Panc1 (cell line): ENCODE data around the gene OLFML1.

Source experiments
- CTCF ChIP-seq: fragments of 450-650 bp; IDR thresholded peaks from 2 replicates; pipeline ENCODE4 v1.5.1; 2017; ENCODE audit warnings: mild to moderate bottlenecking
- POLR2AphosphoS5 ChIP-seq: IDR thresholded peaks from 2 replicates; pipeline ENCODE4 v1.6.1; 2012; ENCODE audit warnings: mild to moderate bottlenecking, low read depth, low read length, moderate library complexity
- REST ChIP-seq, 2 experiments: IDR thresholded peaks; 2 replicates each; pipeline ENCODE4 v1.6.1; 2011 to 2012; ENCODE audit warnings: low read depth in 2 of 2, control low read depth in 1 of 2, low read length in 1 of 2, mild to moderate bottlenecking in 1 of 2, moderate library complexity in 1 of 2; ENCODE audit not compliant: insufficient read depth in 1 of 2
- SIN3A ChIP-seq: IDR thresholded peaks from 2 replicates; pipeline ENCODE4 v1.6.1; 2012; ENCODE audit warnings: low read depth, mild to moderate bottlenecking, low read length, moderate library complexity, borderline replicate concordance; ENCODE audit not compliant: insufficient read depth
- TCF7L2 ChIP-seq: IDR thresholded peaks from 2 replicates; pipeline ENCODE4 v1.6.1; 2011; ENCODE audit warnings: mild to moderate bottlenecking, low read depth, low read length, inconsistent platforms

GRCh38 chr11:7448201-7448600, 37.1 kb upstream of the OLFML1 start:
- TF ChIP-seq CTCF (peak; percentile 47; the same call in 1 of the 2 replicates), REST (IDR thresholded peaks at IDR 0.05; ENCODE audit: insufficient read depth in 1 of 2, low read depth in 2 of 2, low read length in 1 of 2) (no peak), TCF7L2 (no peak), POLR2AphosphoS5 (no peak), SIN3A (no peak)
